ENCODE results near the gene DDIT3. TPM values are rescaled to one million over a fixed set of nuclear protein-coding genes. Genes with fewer than 3 reads are reported as not detected.

DDIT3 gene
- total RNA-seq, 6 experiments from 2014 or later: 9.4 to 10.8 (median 10.2) TPM

DNA sequence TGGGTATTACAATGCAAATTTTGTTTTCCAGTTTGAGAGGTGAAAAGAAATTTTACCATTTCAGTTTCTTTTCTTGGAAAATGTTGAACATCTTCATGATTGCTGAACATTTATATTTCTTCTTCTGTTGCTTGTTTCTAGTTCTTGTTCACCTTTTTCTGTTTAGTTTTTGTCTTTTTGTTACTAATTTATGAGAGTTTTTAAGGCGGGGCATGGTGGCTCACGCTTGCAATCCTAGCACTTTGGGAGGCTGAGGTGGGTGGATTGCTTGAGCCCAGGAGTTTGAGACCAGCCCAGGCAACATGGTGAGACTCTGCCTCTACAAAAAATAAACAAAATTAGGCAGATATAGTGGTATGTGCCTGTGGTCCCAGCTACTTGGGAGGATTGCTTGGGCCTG lies 40.2 kb upstream of the DDIT3 start:
- Mint-ChIP-seq H3K4me1 (ENCODE audit: low read depth) (peaks cover 10% of the 10 kb centered on the region; the same call in 1 of the 2 replicates), H3K36me3 (ENCODE audit: low read depth) (no peaks in the 10 kb centered on the region), H3K4me3 (no peak overlapping the region), H3K27me3 (ENCODE audit: insufficient read depth) (peaks cover 7% of the 10 kb centered on the region; the same call in 1 of the 2 replicates), H3K9me3 (no peaks in the 10 kb centered on the region), H3K27ac (no peak overlapping the region)
- TF ChIP-seq CTCF (IDR thresholded peaks at IDR 0.05): no peak
- DNase-seq: no peak

GRCh38 chr12:57558864-57559263 lies 38.5 kb upstream of the DDIT3 start:
- no peak overlapping the region for H3K27ac Mint-ChIP-seq
- TF ChIP-seq CTCF (IDR thresholded peaks at IDR 0.05): no peak
- DNase-seq: no peak
- H3K36me3 Mint-ChIP-seq (ENCODE audit: low read depth): no peaks in the 10 kb centered on the region
- H3K4me3 Mint-ChIP-seq: no peak overlapping the region
- H3K27me3 Mint-ChIP-seq (ENCODE audit: insufficient read depth): peaks cover 5% of the 10 kb centered on the region
- peaks cover 10% of the 10 kb centered on the region; the same call in 1 of the 2 replicates for H3K4me1 Mint-ChIP-seq (ENCODE audit: low read depth)
- no peaks in the 10 kb centered on the region for H3K9me3 Mint-ChIP-seq

DNA sequence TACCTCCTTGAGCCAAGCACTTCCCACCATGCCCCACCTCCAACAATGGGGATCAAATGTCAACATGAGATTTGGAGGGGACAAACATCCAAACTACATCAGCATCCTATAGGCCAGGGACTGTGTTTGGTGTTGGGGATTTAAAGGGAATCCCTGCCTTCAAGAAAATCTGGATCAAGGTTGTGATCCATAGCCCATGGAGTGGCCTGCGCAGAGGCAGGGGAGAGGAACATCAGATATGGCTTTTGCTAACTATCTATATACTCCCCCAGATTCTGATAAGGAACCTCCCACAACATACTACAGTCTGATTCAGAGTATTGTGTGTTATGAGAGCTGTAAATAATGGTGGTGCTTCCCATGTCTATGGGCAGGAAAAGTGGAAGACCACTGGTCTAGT lies 34.6 kb upstream of the DDIT3 start:
- H3K27me3 Mint-ChIP-seq (ENCODE audit: insufficient read depth): peaks cover 6% of the 10 kb centered on the region
- H3K27ac Mint-ChIP-seq: no peak overlapping the region
- peaks cover 32% of the 10 kb centered on the region for H3K4me1 Mint-ChIP-seq (ENCODE audit: low read depth)
- no peaks in the 10 kb centered on the region for H3K36me3 Mint-ChIP-seq (ENCODE audit: low read depth)
- TF ChIP-seq CTCF (IDR thresholded peaks at IDR 0.05): no peak
- H3K9me3 Mint-ChIP-seq: no peaks in the 10 kb centered on the region
- no peak for DNase-seq
- no peak overlapping the region for H3K4me3 Mint-ChIP-seq

GRCh38 chr12:57554453-57554852 lies 34.1 kb upstream of the DDIT3 start:
- no peaks in the 10 kb centered on the region for H3K9me3 Mint-ChIP-seq
- DNase-seq: no peak
- H3K4me3 Mint-ChIP-seq: no peak overlapping the region
- no peaks in the 10 kb centered on the region for H3K36me3 Mint-ChIP-seq (ENCODE audit: low read depth)
- TF ChIP-seq CTCF (IDR thresholded peaks at IDR 0.05): no peak
- H3K27me3 Mint-ChIP-seq (ENCODE audit: insufficient read depth): peaks cover 7% of the 10 kb centered on the region
- peaks cover 33% of the 10 kb centered on the region for H3K4me1 Mint-ChIP-seq (ENCODE audit: low read depth)
- H3K27ac Mint-ChIP-seq: no peak overlapping the region

GRCh38 chr12:57553343-57554202 lies 33.3 kb upstream of the DDIT3 start:
- H3K27ac Mint-ChIP-seq: no peak overlapping the region
- no peaks in the 10 kb centered on the region for H3K9me3 Mint-ChIP-seq
- no peak overlapping the region for H3K4me3 Mint-ChIP-seq
- peaks cover 10% of the 10 kb centered on the region for H3K27me3 Mint-ChIP-seq (ENCODE audit: insufficient read depth)
- TF ChIP-seq CTCF (IDR thresholded peaks at IDR 0.05): no peak
- DNase-seq: no peak
- peaks cover 38% of the 10 kb centered on the region for H3K4me1 Mint-ChIP-seq (ENCODE audit: low read depth)
- H3K36me3 Mint-ChIP-seq (ENCODE audit: low read depth): no peaks in the 10 kb centered on the region
